Glutamatergic neuron (in vitro differentiated cells): Measurements from ENCODE around the gene HMGCS2. TPM values are rescaled to one million over a fixed set of nuclear protein-coding genes. Genes with fewer than 3 reads are reported as not detected.

ENCODE experiments used
- DNase-seq: peaks from one replicate; pipeline ENCODE4 v3.0.0; 2022
- H3K27ac Mint-ChIP-seq: one replicate; pipeline ENCODE4 v1.8.0; 2020; ENCODE audit warnings: mild to moderate bottlenecking, mixed read lengths, inconsistent platforms; ENCODE audit not compliant: unreplicated experiment
- H3K27me3 Mint-ChIP-seq: one replicate; pipeline ENCODE4 v1.8.0; 2020; ENCODE audit warnings: mild to moderate bottlenecking, moderate library complexity, mixed read lengths, inconsistent platforms; ENCODE audit not compliant: unreplicated experiment
- H3K36me3 Mint-ChIP-seq: one replicate; pipeline ENCODE4 v1.8.0; 2020; ENCODE audit warnings: mild to moderate bottlenecking, mixed read lengths, inconsistent platforms; ENCODE audit not compliant: unreplicated experiment
- H3K4me1 Mint-ChIP-seq: one replicate; pipeline ENCODE4 v1.8.0; 2020; ENCODE audit warnings: mild to moderate bottlenecking, low read depth, mixed read lengths, inconsistent platforms; ENCODE audit not compliant: unreplicated experiment
- H3K4me3 Mint-ChIP-seq: one replicate; pipeline ENCODE4 v1.8.0; 2020; ENCODE audit warnings: mild to moderate bottlenecking, mixed read lengths, inconsistent platforms; ENCODE audit not compliant: unreplicated experiment
- H3K9me3 Mint-ChIP-seq: one replicate; pipeline ENCODE4 v1.8.0; 2020; ENCODE audit warnings: mild to moderate bottlenecking, moderate library complexity, mixed read lengths, inconsistent platforms; ENCODE audit not compliant: unreplicated experiment
- CTCF ChIP-seq: fragments of 200-600 bp; sonication (generic); IDR thresholded peaks from one replicate; pipeline ENCODE4 v1.5.0; 2021; ENCODE audit not compliant: partially characterized antibody, unreplicated experiment
- total RNA-seq: library from RNA; stranded (reverse); fragmentation: NEBNext Ultra II Directional; extraction: Animal tissue kit (Norgen Biotek cat#: 25700); gene quantifications from one replicate; pipeline ENCODE4 v1.2.1, GENCODE V29; 2021; ENCODE audit not compliant: unreplicated experiment

HMGCS2 gene
- total RNA-seq, 1 donor from 2014 or later: not detected

GRCh38 chr1:119732465-119733168 is 36.1 kb downstream of the HMGCS2 start:
- no peak overlapping the region for H3K4me3 Mint-ChIP-seq
- no peak overlapping the region for H3K27ac Mint-ChIP-seq
- peaks cover 3% of the 10 kb centered on the region for H3K9me3 Mint-ChIP-seq
- H3K36me3 Mint-ChIP-seq: peaks cover 8% of the 10 kb centered on the region
- no peak for DNase-seq
- H3K4me1 Mint-ChIP-seq: peaks cover 2% of the 10 kb centered on the region
- TF ChIP-seq CTCF: no peak
- H3K27me3 Mint-ChIP-seq: peaks cover 7% of the 10 kb centered on the region

- Mint-ChIP-seq H3K9me3 (peaks cover 3% of the 10 kb centered on the region), H3K4me1 (peaks cover under 1% of the 10 kb centered on the region), H3K36me3 (peaks cover 15% of the 10 kb centered on the region), H3K4me3 (no peak overlapping the region), H3K27me3 (peaks cover 3% of the 10 kb centered on the region), H3K27ac (no peak overlapping the region)
- DNase-seq: no peak
- TF ChIP-seq CTCF: no peak
These were observed 36.8 kb downstream of the HMGCS2 start for GRCh38 chr1:119731741-119732430.

GRCh38 chr1:119731060-119731459 is 37.6 kb downstream of the HMGCS2 start:
- no peaks in the 10 kb centered on the region for H3K9me3 Mint-ChIP-seq
- H3K36me3 Mint-ChIP-seq: peaks cover 17% of the 10 kb centered on the region
- no peak for DNase-seq
- no peak overlapping the region for H3K4me3 Mint-ChIP-seq
- no peak overlapping the region for H3K27ac Mint-ChIP-seq
- H3K27me3 Mint-ChIP-seq: peaks cover 3% of the 10 kb centered on the region
- H3K4me1 Mint-ChIP-seq: no peaks in the 10 kb centered on the region
- no peak for TF ChIP-seq CTCF

GRCh38 chr1:119729044-119729443 is 39.7 kb downstream of the HMGCS2 start:
- Mint-ChIP-seq H3K4me3 (no peak overlapping the region), H3K27me3 (peaks cover 3% of the 10 kb centered on the region), H3K27ac (no peak overlapping the region), H3K9me3 (peaks cover 2% of the 10 kb centered on the region), H3K36me3 (peaks cover 30% of the 10 kb centered on the region), H3K4me1 (peaks cover 2% of the 10 kb centered on the region)
- TF ChIP-seq CTCF: no peak
- DNase-seq: no peak

- TF ChIP-seq CTCF: no peak
- no peak for DNase-seq
- Mint-ChIP-seq H3K27ac (no peak overlapping the region), H3K4me1 (peaks cover 2% of the 10 kb centered on the region), H3K27me3 (peaks cover 3% of the 10 kb centered on the region), H3K4me3 (no peak overlapping the region), H3K36me3 (peaks cover 29% of the 10 kb centered on the region), H3K9me3 (peaks cover 2% of the 10 kb centered on the region)
These were observed 40.7 kb downstream of the HMGCS2 start for GRCh38 chr1:119727991-119728390.
